Measurements from ENCODE around the gene RCAN3.

RCAN3 gene

DNA sequence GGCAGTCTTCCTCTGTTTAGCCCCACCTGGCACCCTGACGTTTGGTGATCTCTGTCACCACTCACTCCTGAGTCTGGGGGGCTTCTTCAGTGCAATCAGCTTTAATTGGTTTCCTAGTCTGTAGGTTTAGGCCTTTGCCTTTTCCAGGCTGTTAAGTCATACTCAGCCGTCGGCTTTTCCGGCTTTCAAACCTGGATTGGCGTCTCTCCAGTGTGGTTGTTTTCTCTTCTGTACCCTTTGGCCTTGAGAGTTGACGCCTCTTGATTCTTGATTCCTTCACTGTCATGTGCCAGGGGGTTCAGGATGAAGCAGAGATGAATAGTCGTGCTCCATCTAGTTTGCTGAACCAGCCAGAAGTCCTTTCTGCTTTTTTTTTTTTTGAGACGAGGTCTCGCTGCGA is 78.1 kb downstream of the RCAN3 start:
- no peak for DNase-seq (ENCODE audit: insufficient read length, low spot score)
- FAIRE-seq, result no peak
- TF ChIP-seq, protein P1, sequence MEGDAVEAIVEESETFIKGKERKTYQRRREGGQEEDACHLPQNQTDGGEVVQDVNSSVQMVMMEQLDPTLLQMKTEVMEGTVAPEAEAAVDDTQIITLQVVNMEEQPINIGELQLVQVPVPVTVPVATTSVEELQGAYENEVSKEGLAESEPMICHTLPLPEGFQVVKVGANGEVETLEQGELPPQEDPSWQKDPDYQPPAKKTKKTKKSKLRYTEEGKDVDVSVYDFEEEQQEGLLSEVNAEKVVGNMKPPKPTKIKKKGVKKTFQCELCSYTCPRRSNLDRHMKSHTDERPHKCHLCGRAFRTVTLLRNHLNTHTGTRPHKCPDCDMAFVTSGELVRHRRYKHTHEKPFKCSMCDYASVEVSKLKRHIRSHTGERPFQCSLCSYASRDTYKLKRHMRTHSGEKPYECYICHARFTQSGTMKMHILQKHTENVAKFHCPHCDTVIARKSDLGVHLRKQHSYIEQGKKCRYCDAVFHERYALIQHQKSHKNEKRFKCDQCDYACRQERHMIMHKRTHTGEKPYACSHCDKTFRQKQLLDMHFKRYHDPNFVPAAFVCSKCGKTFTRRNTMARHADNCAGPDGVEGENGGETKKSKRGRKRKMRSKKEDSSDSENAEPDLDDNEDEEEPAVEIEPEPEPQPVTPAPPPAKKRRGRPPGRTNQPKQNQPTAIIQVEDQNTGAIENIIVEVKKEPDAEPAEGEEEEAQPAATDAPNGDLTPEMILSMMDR (IDR thresholded peaks at IDR 0.05; ENCODE audit: insufficient read depth, missing control alignments), result no peak

DNA sequence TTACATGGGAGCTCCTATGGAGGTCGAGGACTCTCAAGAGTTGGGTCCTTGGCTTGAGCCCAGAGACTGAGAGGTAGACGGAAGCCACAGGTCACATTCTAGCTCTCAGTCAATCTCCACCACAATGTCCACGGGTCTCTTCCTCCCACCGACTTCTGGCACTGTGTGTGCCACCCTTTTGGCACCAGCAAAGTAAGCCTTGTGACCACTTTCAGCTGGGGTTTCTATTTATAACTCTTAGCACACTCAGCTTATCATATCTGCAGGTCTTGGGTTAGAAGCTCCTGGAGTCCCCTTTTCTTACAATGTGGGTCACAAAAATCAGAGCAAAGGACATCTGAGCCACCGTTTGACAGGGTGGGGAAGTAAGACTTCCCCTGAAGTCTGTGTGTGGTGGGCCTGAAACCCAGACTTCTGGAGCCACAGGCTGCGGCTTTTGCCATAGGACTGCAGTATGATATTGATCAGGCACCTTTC is 81.6 kb downstream of the RCAN3 start:
- no peak for FAIRE-seq
- TF ChIP-seq, protein P1 (IDR thresholded peaks at IDR 0.05; ENCODE audit: insufficient read depth, missing control alignments), result no peak
- no peak for DNase-seq (ENCODE audit: insufficient read length, low spot score)

DNA sequence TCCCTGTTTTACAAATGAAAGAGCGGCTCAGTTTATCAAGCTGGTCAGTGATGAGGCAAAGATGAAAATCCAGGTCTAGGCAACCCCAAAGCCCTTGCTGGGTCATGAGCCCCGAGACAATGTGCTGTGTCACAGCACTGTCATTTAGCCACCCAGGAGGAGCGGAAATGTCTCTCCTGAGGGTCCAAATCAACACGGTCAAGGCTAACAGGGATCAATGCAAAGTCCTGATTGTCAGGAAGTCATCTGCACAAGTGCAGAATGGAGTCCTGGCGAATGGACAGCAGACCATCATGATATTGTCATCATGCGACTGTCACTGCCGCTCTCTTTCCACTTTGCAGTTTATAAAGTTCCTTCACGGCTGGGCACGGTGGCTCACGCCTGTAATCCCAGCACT is 83.5 kb downstream of the RCAN3 start:
- no peak for DNase-seq (ENCODE audit: insufficient read length, low spot score)
- FAIRE-seq, result no peak
- TF ChIP-seq, protein P1 (IDR thresholded peaks at IDR 0.05; ENCODE audit: insufficient read depth, missing control alignments), result no peak

DNA sequence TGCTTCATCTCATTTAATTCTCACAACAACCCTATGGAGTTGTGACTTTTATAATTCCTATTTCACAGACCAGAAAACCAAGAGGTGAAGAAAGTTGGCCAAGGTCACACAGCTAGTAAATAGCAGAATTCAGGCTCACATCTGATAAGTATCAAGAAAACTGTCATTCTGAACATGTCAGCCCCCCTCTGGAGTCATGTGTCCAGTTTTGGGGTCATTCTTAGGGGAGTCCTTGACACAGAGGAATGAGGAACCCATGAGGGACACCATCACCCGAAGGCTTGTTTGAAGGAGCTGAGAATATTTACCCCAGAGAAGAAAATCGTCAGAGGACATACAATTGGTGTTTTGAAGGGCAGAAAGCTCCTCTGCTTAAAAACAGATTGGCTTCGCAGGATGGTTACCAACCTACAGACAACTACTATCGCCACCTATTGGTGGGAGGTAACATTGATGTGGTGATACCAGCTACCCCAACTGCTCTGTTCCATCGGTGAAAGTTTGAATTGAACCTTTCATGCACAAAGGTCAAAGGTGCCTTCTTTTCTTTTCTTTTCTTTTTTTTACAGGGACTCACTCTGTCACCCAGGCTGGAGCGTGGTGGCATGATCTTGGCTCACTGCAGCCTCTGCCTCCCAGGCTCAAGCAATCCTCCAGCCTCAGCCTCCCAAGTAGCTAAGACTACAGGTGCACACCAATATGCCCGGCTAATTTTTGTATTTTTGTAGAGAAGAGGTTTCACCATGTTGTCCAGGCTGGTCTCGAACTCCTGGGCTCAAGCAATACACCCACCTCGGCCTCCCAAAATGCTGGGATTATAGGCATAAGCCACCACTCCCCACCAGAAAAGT is 84.6 kb downstream of the RCAN3 start:
- FAIRE-seq (no peak), DNase-seq (ENCODE audit: insufficient read length, low spot score) (no peak)
- TF ChIP-seq, protein P1 (IDR thresholded peaks at IDR 0.05; ENCODE audit: insufficient read depth, missing control alignments), result peak; percentile 78

DNA sequence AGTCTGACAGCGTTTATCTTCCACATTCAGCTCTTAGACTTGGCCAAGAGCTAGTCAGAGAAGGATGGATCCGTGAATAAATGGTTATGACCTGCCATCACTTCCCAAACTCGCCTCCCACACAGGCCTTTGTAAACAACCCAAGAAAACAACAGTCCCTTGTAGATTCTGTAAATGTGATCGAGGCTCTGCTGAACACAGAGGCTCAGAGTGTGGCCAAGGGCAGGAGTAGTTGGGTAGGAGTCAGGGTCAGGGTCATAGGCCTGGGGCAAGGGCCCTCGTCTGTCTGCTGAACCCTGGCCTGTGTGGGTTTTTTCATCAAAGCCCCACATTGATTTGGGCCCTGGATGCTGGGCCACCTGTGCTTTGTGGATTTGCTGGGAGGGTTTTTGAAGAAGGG is 85.9 kb downstream of the RCAN3 start:
- no peak for FAIRE-seq
- no peak for DNase-seq (ENCODE audit: insufficient read length, low spot score)
- TF ChIP-seq, protein P1 (IDR thresholded peaks at IDR 0.05; ENCODE audit: insufficient read depth, missing control alignments), result no peak

DNA sequence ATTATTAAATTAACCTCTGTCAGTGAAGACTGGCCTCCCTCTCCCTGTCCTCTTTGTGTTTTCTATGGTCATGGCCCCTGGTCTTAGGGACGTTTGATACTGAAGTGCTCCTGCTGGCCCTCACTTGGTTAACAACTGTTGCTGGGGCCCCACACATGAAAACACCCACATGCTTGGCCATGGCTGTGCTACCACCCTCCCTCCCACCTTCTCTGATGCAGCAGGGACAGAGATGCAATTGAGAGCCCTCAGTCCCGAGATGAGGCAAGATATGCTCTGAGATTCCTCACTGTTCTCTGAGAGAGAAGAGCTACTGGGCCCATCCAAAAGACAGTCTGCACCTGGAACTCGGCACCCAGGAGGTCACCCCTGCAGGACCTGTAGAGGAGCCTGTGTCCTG is 86.6 kb downstream of the RCAN3 start:
- TF ChIP-seq, protein P1 (IDR thresholded peaks at IDR 0.05; ENCODE audit: insufficient read depth, missing control alignments), result no peak
- no peak for DNase-seq (ENCODE audit: insufficient read length, low spot score)
- FAIRE-seq, result no peak

Measured in D721Med (cell line).